Fibroblast of lung (primary cell): ENCODE measurements around the gene KRABD2.

Experiments used
- EZH2 ChIP-seq: IDR thresholded peaks from 2 replicates; pipeline ENCODE4 v1.5.1; 2012; ENCODE audit warnings: low read length, control low read depth, mild to moderate bottlenecking; ENCODE audit errors: missing control alignments
- TF ChIP-seq, protein P1 (sequence below), 2 donors: IDR thresholded peaks in 1 of 2; conservative IDR thresholded peaks in 1 of 2; 1 replicate in 1 of 2; 2 replicates in 1 of 2; pipeline ENCODE4 v1.5.1; 2011 to 2012; ENCODE audit warnings: low read length in 2 of 2, control low read depth in 1 of 2, inconsistent platforms in 1 of 2, low read depth in 1 of 2, mild to moderate bottlenecking in 1 of 2

DNA sequence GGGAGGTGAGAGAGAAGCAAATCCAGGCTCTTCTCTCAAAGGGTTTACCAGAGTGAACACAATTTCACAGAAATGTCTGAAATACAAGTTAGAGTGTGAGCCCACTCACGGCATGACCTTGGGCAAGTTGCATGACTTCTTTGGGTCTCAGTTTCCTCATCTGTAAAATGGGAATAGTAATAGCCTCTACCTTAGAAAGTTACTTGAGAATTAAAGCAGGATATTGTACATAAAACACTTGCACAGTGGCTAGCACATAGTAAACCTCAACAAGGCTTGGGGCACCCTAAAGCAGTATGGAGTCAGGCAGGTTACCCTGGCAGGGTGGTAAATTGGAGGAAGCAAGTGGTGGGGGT is 34.4 kb upstream of the KRABD2 start:
- TF ChIP-seq, protein P1, sequence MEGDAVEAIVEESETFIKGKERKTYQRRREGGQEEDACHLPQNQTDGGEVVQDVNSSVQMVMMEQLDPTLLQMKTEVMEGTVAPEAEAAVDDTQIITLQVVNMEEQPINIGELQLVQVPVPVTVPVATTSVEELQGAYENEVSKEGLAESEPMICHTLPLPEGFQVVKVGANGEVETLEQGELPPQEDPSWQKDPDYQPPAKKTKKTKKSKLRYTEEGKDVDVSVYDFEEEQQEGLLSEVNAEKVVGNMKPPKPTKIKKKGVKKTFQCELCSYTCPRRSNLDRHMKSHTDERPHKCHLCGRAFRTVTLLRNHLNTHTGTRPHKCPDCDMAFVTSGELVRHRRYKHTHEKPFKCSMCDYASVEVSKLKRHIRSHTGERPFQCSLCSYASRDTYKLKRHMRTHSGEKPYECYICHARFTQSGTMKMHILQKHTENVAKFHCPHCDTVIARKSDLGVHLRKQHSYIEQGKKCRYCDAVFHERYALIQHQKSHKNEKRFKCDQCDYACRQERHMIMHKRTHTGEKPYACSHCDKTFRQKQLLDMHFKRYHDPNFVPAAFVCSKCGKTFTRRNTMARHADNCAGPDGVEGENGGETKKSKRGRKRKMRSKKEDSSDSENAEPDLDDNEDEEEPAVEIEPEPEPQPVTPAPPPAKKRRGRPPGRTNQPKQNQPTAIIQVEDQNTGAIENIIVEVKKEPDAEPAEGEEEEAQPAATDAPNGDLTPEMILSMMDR (conservative IDR thresholded peaks at IDR 0.05 in 1 of 2, IDR thresholded peaks at IDR 0.05 in 1 of 2; ENCODE audit: low read depth in 1 of 2, low read length in 2 of 2), result no peak
- no peak for TF ChIP-seq EZH2
